Thyroid gland (tissue), 4 donors: ENCODE data around the gene THAP7.

Experiments
- CTCF ChIP-seq, 6 experiments: fragments of 200-600 bp in 3 of 6; fragments of 450-650 bp in 3 of 6; sonication (generic) in 3 of 6; IDR thresholded peaks; one replicate each; pipeline ENCODE4 v1.5.1; 2016 to 2019; ENCODE audit warnings: antibody characterized with exemption in 6 of 6, mild to moderate bottlenecking in 2 of 6, inconsistent platforms in 1 of 6, moderate library complexity in 1 of 6
- POLR2A ChIP-seq, 2 donors: fragments of 450-650 bp; IDR thresholded peaks; one replicate each; pipeline ENCODE4 v1.6.1; 2017; ENCODE audit warnings: antibody characterized with exemption in 2 of 2, mild to moderate bottlenecking in 2 of 2, moderate library complexity in 1 of 2

- no peak for TF ChIP-seq CTCF (IDR thresholded peaks at IDR 0.05)
- no peak for TF ChIP-seq POLR2A (IDR thresholded peaks at IDR 0.05)
These were observed 33.1 kb upstream of the THAP7 start for GRCh38 chr22:21034989-21035388.
